ENCODE measurements around the gene PLCB1.
"Not testable (repeated sequence)": the region's sequence is repeated elsewhere in the genome, so short reads cannot be mapped to it uniquely, and the experiment has no call there.

Gene PLCB1

DNA sequence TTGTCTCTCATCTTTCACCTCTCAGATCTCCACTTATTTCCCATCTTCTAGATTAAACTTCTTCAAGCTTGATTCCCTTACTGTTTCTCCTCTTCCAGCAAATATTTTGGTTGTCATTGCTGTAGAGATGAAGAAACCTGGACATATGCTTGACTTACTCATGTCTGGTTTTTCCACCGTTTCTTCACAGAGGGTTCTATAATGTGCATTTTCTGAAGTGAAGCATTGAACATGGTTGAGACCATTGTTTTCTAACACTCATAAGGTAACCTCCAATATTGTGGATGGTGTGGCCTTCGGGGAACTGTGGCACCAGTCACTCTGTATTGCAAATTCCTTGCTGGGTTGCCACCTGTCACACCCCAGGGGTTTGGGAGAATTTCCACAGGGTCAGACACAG lies 237.2 kb downstream of the PLCB1 start:
- H3K27me3 ChIP-seq (ENCODE audit: insufficient read depth, low read length) = no peaks in the 10 kb centered on the region
- no peaks in the 10 kb centered on the region; the same call in 1 of the 2 replicates for H3K4me1 ChIP-seq (ENCODE audit: insufficient read depth, low read length)
- H3K4me3 ChIP-seq (ENCODE audit: low read length) = no peak overlapping the region
- no peaks in the 10 kb centered on the region for H3K36me3 ChIP-seq (ENCODE audit: insufficient read depth, low read depth, low read length)
- no peak overlapping the region for H3K27ac ChIP-seq (ENCODE audit: low read length)
- no peak overlapping the region for H3K9ac ChIP-seq (ENCODE audit: low read depth, low read length)
- no peaks in the 10 kb centered on the region for H3K9me3 ChIP-seq (ENCODE audit: insufficient read depth, low read depth, low read length)

DNA sequence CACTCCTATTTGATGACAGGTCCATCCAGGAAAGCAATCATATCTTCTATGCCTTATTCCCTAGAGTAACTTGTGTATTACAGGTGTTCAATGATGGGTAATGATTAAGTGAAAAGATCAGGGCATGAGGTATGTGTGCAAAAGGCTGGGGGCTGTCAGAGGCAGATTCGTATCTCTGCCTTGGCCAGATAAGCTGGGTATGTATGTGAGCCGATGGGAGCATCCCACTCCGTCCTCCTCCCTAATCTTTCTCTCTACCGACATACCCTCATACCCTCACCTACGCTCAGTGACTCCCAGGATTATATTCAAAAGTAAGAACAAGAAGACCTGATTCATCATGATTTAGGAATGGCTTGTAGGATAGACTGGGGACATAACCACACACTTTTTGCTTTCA lies 238.7 kb downstream of the PLCB1 start:
- Histone ChIP-seq H3K9me3 (ENCODE audit: insufficient read depth, low read depth, low read length) (no peaks in the 10 kb centered on the region), H3K4me1 (ENCODE audit: insufficient read depth, low read length) (no peaks in the 10 kb centered on the region; the same call in 1 of the 2 replicates), H3K36me3 (ENCODE audit: insufficient read depth, low read depth, low read length) (no peaks in the 10 kb centered on the region), H3K9ac (ENCODE audit: low read depth, low read length) (no peak overlapping the region), H3K27ac (ENCODE audit: low read length) (no peak overlapping the region), H3K4me3 (ENCODE audit: low read length) (no peak overlapping the region), H3K27me3 (ENCODE audit: insufficient read depth, low read length) (no peaks in the 10 kb centered on the region)

DNA sequence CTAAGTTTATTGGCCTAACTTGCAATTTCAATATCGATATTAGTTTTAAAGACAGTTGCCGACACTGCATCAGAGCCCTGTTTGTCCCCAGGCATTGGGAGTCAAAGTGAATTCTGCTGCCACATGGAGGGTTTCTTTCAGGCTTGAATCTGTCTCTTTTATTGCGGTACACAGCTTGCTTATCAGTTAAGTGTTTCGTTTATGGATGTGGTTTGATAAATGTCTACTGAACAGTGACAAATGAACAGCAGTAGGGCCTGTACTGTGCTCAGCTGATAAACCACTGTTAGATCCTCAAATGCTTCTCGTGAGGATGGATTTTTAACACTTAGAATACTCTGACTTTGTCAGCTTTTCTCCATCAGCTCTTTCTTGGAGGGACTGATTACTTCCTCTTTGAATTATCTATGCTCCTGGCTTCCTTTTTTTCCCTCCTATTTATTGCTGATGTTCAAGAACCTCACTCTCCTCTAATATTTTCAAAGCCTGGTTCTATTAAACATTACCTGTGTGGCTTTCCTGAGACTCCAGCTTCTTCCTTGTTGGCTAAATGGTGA lies 240.8 kb downstream of the PLCB1 start:
- H3K9ac ChIP-seq (ENCODE audit: low read depth, low read length) = no peak overlapping the region
- H3K27me3 ChIP-seq (ENCODE audit: insufficient read depth, low read length) = no peaks in the 10 kb centered on the region
- H3K9me3 ChIP-seq (ENCODE audit: insufficient read depth, low read depth, low read length) = no peaks in the 10 kb centered on the region
- no peak overlapping the region for H3K4me3 ChIP-seq (ENCODE audit: low read length)
- H3K36me3 ChIP-seq (ENCODE audit: insufficient read depth, low read depth, low read length) = no peaks in the 10 kb centered on the region
- no peaks in the 10 kb centered on the region for H3K4me1 ChIP-seq (ENCODE audit: insufficient read depth, low read length)
- no peak overlapping the region for H3K27ac ChIP-seq (ENCODE audit: low read length)

DNA sequence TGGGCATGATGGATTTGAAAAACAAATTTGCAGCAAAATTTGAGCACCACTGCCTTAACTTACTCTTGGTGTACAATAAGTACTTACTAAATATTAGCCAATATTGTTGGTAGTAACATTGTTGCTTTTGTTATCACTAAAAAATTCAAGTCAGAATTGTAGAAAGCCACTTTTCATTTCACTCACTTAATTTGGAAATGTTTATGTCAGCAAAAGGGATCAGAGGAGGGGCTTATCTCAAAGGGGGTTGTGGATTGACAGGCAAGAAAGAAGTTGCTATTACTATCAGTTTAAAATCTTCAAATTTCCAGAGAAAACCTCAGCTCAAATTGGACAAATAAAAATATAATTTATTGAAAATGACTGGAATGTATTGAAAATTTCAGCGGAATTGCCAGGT lies 241.5 kb downstream of the PLCB1 start:
- Histone ChIP-seq H3K36me3 (ENCODE audit: insufficient read depth, low read depth, low read length) (no peaks in the 10 kb centered on the region), H3K9ac (ENCODE audit: low read depth, low read length) (no peak overlapping the region), H3K4me3 (ENCODE audit: low read length) (no peak overlapping the region), H3K27me3 (ENCODE audit: insufficient read depth, low read length) (no peaks in the 10 kb centered on the region), H3K4me1 (ENCODE audit: insufficient read depth, low read length) (no peaks in the 10 kb centered on the region), H3K9me3 (ENCODE audit: insufficient read depth, low read depth, low read length) (no peaks in the 10 kb centered on the region), H3K27ac (ENCODE audit: low read length) (no peak overlapping the region)

DNA sequence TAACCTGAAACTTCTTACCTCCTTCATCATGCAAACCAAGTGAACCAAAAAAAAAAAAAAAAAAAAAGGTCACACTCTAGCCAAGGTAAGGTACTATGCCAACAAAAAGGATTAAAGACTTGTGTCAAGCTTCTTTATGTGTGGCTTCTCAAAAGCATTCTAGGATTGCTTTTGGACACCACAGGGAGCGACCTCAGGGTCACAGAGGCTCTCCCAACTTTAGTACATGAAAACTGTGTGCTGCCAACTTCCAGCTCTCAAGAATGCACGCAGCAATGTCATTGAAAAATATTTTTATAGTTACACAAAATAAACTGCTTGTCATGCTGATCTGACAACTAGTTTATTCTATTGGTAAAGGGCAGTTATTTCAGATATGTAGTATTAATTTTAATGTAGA lies 243.8 kb downstream of the PLCB1 start:
- no peak overlapping the region for H3K4me3 ChIP-seq (ENCODE audit: low read length)
- H3K27ac ChIP-seq (ENCODE audit: low read length) = no peak overlapping the region
- H3K27me3 ChIP-seq (ENCODE audit: insufficient read depth, low read length) = no peaks in the 10 kb centered on the region
- H3K36me3 ChIP-seq (ENCODE audit: insufficient read depth, low read depth, low read length) = no peaks in the 10 kb centered on the region
- no peak overlapping the region for H3K9ac ChIP-seq (ENCODE audit: low read depth, low read length)
- H3K4me1 ChIP-seq (ENCODE audit: insufficient read depth, low read length) = no peaks in the 10 kb centered on the region
- H3K9me3 ChIP-seq (ENCODE audit: insufficient read depth, low read depth, low read length) = no peaks in the 10 kb centered on the region

DNA sequence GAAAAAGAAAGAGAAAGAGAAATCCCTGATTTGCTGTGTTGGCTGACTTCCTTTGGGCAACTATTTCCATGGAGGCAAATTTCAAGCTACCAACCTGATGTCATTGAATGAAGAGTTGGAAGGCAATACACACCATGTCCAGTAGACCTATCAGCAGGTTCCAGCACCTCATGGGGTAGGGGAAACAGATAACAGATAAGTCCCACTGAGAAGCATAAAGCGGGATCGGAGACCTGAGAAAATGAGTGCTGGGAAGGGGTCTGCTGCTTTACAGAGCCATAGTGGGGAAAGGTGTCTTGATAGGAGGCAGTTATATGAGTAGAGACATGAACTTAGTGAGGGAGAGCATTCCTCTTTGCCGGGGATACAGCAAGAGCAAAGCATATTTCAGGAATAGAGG lies 244.9 kb downstream of the PLCB1 start:
- H3K9ac ChIP-seq (ENCODE audit: low read depth, low read length) = no peak overlapping the region
- H3K4me3 ChIP-seq (ENCODE audit: low read length) = no peak overlapping the region
- no peaks in the 10 kb centered on the region for H3K27me3 ChIP-seq (ENCODE audit: insufficient read depth, low read length)
- H3K36me3 ChIP-seq (ENCODE audit: insufficient read depth, low read depth, low read length) = no peaks in the 10 kb centered on the region
- no peaks in the 10 kb centered on the region for H3K4me1 ChIP-seq (ENCODE audit: insufficient read depth, low read length)
- H3K9me3 ChIP-seq (ENCODE audit: insufficient read depth, low read depth, low read length) = no peaks in the 10 kb centered on the region
- no peak overlapping the region for H3K27ac ChIP-seq (ENCODE audit: low read length)

DNA sequence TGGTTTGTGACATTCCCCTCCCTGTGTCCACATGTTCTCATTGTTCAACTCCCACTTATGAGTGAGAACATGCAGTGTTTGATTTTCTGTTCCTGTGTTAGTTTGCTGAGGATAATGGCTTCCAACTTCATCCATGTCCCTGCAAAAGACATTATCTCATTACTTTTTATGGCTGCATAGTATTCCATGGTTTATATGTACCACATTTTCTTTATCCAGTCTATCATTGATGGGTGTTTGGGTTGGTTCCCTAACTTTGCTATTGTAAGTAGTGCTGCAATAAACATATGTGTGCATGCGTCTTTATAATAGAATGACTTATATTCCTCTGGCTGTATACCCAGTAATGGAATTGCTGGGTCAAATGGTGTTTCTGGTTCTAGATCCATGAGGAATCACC lies 247.1 kb downstream of the PLCB1 start:
- H3K4me3 ChIP-seq (ENCODE audit: low read length); H3K4me1 ChIP-seq (ENCODE audit: insufficient read depth, low read length); H3K27ac ChIP-seq (ENCODE audit: low read length); H3K27me3 ChIP-seq (ENCODE audit: insufficient read depth, low read length); H3K9ac ChIP-seq (ENCODE audit: low read depth, low read length); H3K9me3 ChIP-seq (ENCODE audit: insufficient read depth, low read depth, low read length); H3K36me3 ChIP-seq (ENCODE audit: insufficient read depth, low read depth, low read length): not testable (repeated sequence)

DNA sequence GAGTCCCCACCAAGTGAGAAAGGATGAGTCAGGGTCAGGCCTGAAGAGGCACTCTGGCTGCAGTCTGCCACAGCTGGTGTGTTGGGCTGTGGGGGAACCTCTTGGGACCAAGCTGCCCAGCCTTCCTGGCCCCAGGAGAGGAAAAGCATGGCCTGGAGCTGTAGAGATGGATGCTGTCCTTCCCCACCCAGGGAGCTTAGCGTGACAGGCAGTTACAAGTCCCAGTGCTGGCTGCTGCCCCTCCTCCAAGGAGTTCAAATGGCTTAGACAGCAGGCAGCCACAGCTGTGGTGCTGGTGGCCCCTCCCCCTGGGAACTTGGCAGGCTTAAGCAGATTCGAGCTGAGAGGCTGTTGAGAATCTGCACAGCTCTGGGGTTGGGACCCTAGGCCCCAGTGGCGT lies 253.2 kb downstream of the PLCB1 start:
- Histone ChIP-seq H3K27me3 (ENCODE audit: insufficient read depth, low read length) (no peaks in the 10 kb centered on the region), H3K36me3 (ENCODE audit: insufficient read depth, low read depth, low read length) (no peaks in the 10 kb centered on the region), H3K9me3 (ENCODE audit: insufficient read depth, low read depth, low read length) (no peaks in the 10 kb centered on the region), H3K4me3 (ENCODE audit: low read length) (no peak overlapping the region), H3K9ac (ENCODE audit: low read depth, low read length) (no peak overlapping the region), H3K4me1 (ENCODE audit: insufficient read depth, low read length) (no peaks in the 10 kb centered on the region), H3K27ac (ENCODE audit: low read length) (no peak overlapping the region)

DNA sequence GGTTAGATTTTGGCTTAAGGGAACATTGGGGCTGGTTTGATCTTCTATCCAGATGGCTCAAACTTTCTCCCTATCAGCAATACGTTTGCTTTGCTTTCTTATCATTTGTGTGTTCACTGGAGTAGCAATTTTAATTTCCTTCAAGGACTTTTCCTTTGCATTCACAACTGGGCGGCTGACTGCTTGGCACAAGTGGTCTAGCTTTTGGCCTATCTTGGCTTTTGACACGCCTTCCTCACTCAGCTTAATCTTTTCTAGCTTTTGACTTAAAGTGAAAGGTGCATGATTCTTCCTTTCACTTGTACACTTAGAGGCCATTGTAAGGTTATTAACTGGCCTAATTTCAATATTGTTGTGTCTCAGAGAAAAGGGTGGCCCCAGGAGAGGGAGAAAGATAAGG lies 254.9 kb downstream of the PLCB1 start:
- no peaks in the 10 kb centered on the region for H3K36me3 ChIP-seq (ENCODE audit: insufficient read depth, low read depth, low read length)
- no peaks in the 10 kb centered on the region for H3K4me1 ChIP-seq (ENCODE audit: insufficient read depth, low read length)
- H3K27me3 ChIP-seq (ENCODE audit: insufficient read depth, low read length) = no peaks in the 10 kb centered on the region
- H3K4me3 ChIP-seq (ENCODE audit: low read length) = no peak overlapping the region
- H3K9me3 ChIP-seq (ENCODE audit: insufficient read depth, low read depth, low read length) = no peaks in the 10 kb centered on the region
- no peak overlapping the region for H3K9ac ChIP-seq (ENCODE audit: low read depth, low read length)
- no peak overlapping the region for H3K27ac ChIP-seq (ENCODE audit: low read length)

DNA sequence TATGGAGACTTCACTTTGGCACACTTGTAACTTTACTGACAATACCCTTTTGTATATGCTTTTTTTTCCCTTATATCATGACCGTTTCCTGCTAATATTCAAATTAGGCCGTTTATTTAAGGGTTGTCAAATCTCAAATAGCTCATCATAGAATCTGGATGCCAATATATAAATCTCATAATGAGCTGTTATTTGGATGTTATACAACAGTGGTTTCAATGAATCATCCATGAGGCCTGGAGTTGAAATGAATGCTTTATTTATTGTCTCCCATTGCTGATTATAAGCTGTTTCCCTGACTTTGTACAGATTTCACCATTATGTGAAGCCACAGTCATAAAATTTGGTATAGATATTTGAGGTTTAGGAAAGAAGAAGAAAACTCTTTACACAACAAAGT lies 256.1 kb downstream of the PLCB1 start:
- Histone ChIP-seq H3K4me3 (ENCODE audit: low read length) (no peak overlapping the region), H3K36me3 (ENCODE audit: insufficient read depth, low read depth, low read length) (no peaks in the 10 kb centered on the region), H3K9me3 (ENCODE audit: insufficient read depth, low read depth, low read length) (no peaks in the 10 kb centered on the region), H3K4me1 (ENCODE audit: insufficient read depth, low read length) (no peaks in the 10 kb centered on the region), H3K27me3 (ENCODE audit: insufficient read depth, low read length) (no peaks in the 10 kb centered on the region), H3K9ac (ENCODE audit: low read depth, low read length) (no peak overlapping the region), H3K27ac (ENCODE audit: low read length) (no peak overlapping the region)

DNA sequence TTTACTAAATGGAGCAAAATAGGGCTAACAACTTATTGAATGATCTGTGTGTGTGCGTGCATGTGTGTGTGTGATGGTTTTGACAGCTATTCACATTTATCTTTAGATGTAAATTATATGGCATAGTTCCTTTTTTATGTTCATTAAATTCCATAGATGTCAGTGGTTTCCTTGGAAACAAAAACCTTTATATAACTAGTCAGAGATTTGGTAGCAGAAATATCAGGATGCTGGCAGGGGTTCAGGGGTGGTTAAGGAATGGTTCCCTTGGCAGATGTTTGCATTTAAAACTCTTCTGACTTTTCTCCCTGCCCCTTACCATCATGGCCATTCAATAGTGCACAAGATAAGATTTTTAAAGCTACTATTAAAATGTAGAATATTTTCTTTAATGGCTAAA lies 256.6 kb downstream of the PLCB1 start:
- Histone ChIP-seq H3K9me3 (ENCODE audit: insufficient read depth, low read depth, low read length) (no peaks in the 10 kb centered on the region), H3K27ac (ENCODE audit: low read length) (no peak overlapping the region), H3K9ac (ENCODE audit: low read depth, low read length) (no peak overlapping the region), H3K4me3 (ENCODE audit: low read length) (no peak overlapping the region), H3K27me3 (ENCODE audit: insufficient read depth, low read length) (no peaks in the 10 kb centered on the region), H3K36me3 (ENCODE audit: insufficient read depth, low read depth, low read length) (no peaks in the 10 kb centered on the region), H3K4me1 (ENCODE audit: insufficient read depth, low read length) (no peaks in the 10 kb centered on the region)

DNA sequence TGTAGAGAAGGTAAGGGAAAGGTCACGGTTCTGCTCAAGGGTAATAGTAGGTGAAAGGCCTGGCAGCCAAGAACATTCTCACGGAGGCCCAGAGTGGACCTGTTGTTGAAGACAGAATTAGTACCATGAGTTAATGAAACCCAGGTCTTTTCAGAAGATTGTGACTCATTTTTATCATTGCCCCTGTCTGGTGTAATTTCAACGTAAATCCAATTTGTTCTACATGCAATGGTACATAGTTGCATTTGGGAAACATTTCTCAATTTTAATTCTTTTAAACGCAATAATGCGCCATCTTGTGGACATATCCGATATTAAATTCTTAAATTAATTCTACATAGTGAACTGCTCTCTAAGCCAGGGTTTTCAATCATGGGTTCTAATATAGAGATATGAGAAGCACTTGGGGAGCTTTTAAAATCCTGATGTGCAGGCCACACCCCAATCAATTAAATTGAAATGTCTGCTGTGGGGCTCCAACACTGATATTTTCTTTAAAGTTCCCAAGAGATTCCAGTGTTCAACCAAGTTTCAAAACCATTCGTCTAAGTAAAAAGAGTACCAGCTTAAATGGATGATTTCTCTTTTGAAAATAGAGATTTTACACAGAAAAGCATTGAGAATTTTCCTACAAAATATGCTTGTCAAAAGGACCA lies 257.4 kb downstream of the PLCB1 start:
- no peaks in the 10 kb centered on the region for H3K4me1 ChIP-seq (ENCODE audit: insufficient read depth, low read length)
- H3K27ac ChIP-seq (ENCODE audit: low read length) = no peak overlapping the region
- no peak overlapping the region for H3K9ac ChIP-seq (ENCODE audit: low read depth, low read length)
- H3K9me3 ChIP-seq (ENCODE audit: insufficient read depth, low read depth, low read length) = no peaks in the 10 kb centered on the region
- no peaks in the 10 kb centered on the region for H3K36me3 ChIP-seq (ENCODE audit: insufficient read depth, low read depth, low read length)
- no peak overlapping the region for H3K4me3 ChIP-seq (ENCODE audit: low read length)
- no peaks in the 10 kb centered on the region for H3K27me3 ChIP-seq (ENCODE audit: insufficient read depth, low read length)

Measured in iPS-20b (cell line).